GM12892 (cell line): Measurements from ENCODE around the gene NAP1L4.

ENCODE experiments used
- POLR2A ChIP-seq: IDR thresholded peaks from 2 replicates; pipeline ENCODE4 v1.6.1; 2011; ENCODE audit warnings: low read depth, low read length, control low read depth
- POLR2AphosphoS5 ChIP-seq: IDR thresholded peaks from 2 replicates; pipeline ENCODE4 v1.6.1; 2011; ENCODE audit warnings: low read depth, low read length, control low read depth
- TAF1 ChIP-seq: IDR thresholded peaks from 2 replicates; pipeline ENCODE4 v1.6.1; 2011; ENCODE audit warnings: low read depth, mild to moderate bottlenecking, control low read depth, low read length, borderline replicate concordance

DNA sequence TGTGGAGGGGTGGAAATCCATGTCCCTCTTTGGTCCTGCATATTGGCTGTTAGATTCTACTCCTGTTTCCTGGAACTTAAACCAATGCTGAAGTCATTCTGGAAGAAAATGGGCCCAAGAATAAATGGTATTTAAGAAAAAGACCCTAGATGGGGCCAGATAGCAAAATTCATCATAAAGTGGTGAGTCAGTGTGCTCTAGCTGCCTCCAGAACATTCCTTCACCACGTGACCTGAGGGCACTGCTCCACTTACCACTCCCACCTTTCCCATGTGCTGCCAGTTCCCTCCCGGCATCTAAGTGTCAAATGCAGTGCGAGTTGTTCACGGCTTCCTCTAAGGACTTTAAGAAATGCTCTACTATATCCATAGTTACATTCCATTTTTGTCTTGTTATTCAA is 30.9 kb upstream of the NAP1L4 start:
- TF ChIP-seq POLR2AphosphoS5 (no peak), POLR2A (no peak), TAF1 (no peak)
